ENCODE measurements around the gene EEF1AKMT3. TPM values are rescaled to one million over a fixed set of nuclear protein-coding genes. Genes with fewer than 3 reads are reported as not detected.

EEF1AKMT3 gene
- polyA plus RNA-seq, 2 of the 4 experiments (the other 2 are of a cell fraction) = 7.3 to 15.8 TPM

GRCh38 chr12:57783466-57783801, 11.0 kb downstream of the EEF1AKMT3 start:
- ATAC-seq (no peak), FAIRE-seq (no peak), DNase-seq (ENCODE audit: low read depth in 1 of 2, low spot score in 1 of 2) (no peak)
- Histone ChIP-seq H3K4me2 (peak overlapping the region; percentile 74), H3K27ac (peak overlapping the region; percentile 75 to 89; a peak in 5 of 6 replicates), H3K4me3 (peak overlapping the region; percentile 83), H3K9me3 (no peaks in the 10 kb centered on the region), H3K4me1 (peaks cover 8% of the 10 kb centered on the region)
- TF ChIP-seq FOXS1 (CRISPR knock-in tag; IDR thresholded peaks at IDR 0.05) (no peak), PHF8 (IDR thresholded peaks at IDR 0.05; ENCODE audit: borderline replicate concordance, low read depth) (no peak), EP300 (IDR thresholded peaks at IDR 0.05) (no peak), CBX2 (IDR thresholded peaks at IDR 0.05; ENCODE audit: borderline replicate concordance, low read depth) (no peak)
- POLR2A ChIA-PET = interaction anchor here (0.7 to 1.3 kb wide), 6 partner anchors 10 to 114 kb away, joined by 3 to 9 read pairs (median 4); partner anchors contain the start of genes EEF1AKMT3 and METTL1
- WGBS (ENCODE audit: missing lambda C conversion rate) = 67% methylated on average over 12 of the region's 12 CpGs
- CTCF ChIA-PET = interaction anchor here (0.7 to 8.1 kb wide), 19 partner anchors 9 to 148 kb away, joined by 3 to 60 read pairs (median 6); partner anchors contain the start of genes CYP27B1, EEF1AKMT3 and METTL1

GRCh38 chr12:57783861-57784260, 11.4 kb downstream of the EEF1AKMT3 start:
- ATAC-seq (no peak), FAIRE-seq (no peak), DNase-seq (ENCODE audit: low read depth in 1 of 2, low spot score in 1 of 2) (no peak)
- CTCF ChIA-PET = interaction anchor here (0.9 to 8.1 kb wide), 7 partner anchors 9 to 119 kb away, joined by 3 to 60 read pairs (median 16); no protein-coding TSS in a partner anchor
- Histone ChIP-seq H3K4me2 (peak overlapping the region; percentile 74), H3K27ac (no peak overlapping the region), H3K4me1 (peaks cover 8% of the 10 kb centered on the region), H3K4me3 (peak overlapping the region; percentile 83), H3K9me3 (no peaks in the 10 kb centered on the region)
- no peak for TF ChIP-seq KDM1A (IDR thresholded peaks at IDR 0.05; ENCODE audit: low read depth)
- TF ChIP-seq FOSB (CRISPR knock-in tag; IDR thresholded peaks at IDR 0.05) = no peak
- TF ChIP-seq CHD4 (IDR thresholded peaks at IDR 0.05; ENCODE audit: borderline replicate concordance) = no peak
- TF ChIP-seq PHF8 (IDR thresholded peaks at IDR 0.05; ENCODE audit: borderline replicate concordance, low read depth) = no peak
- TF ChIP-seq HDAC2 (IDR thresholded peaks at IDR 0.05) = no peak
- no peak for TF ChIP-seq GATA3 (IDR thresholded peaks at IDR 0.05; ENCODE audit: borderline replicate concordance)
- TF ChIP-seq KDM5A (IDR thresholded peaks at IDR 0.05) = no peak
- TF ChIP-seq HMGXB4 (CRISPR knock-in tag; IDR thresholded peaks at IDR 0.05; ENCODE audit: borderline replicate concordance) = no peak
- no peak for TF ChIP-seq USF2 (IDR thresholded peaks at IDR 0.05)
- TF ChIP-seq FOSL2 (IDR thresholded peaks at IDR 0.05) = no peak
- no peak for TF ChIP-seq FOSL2 (CRISPR knock-in tag; IDR thresholded peaks at IDR 0.05)
- TF ChIP-seq CHD2 (IDR thresholded peaks at IDR 0.05; ENCODE audit: low read length, partially characterized antibody) = no peak
- 84% methylated on average over 11 of the region's 11 CpGs for WGBS (ENCODE audit: missing lambda C conversion rate)
- POLR2A ChIA-PET = interaction anchor here (0.8 kb wide), 1 partner anchor 81 kb away, joined by 3 read pairs; no protein-coding TSS in a partner anchor

- peak; percentile 56 to 63; a peak in 4 of 6 replicates for ATAC-seq
- no peak for DNase-seq (ENCODE audit: low read depth in 1 of 2, low spot score in 1 of 2)
- WGBS (ENCODE audit: missing lambda C conversion rate) = 4% methylated on average over 1 of the region's 1 CpG
- FAIRE-seq = peak; percentile 36
- ChIA-PET POLR2A (interaction anchor here (0.7 to 0.9 kb wide), 3 partner anchors 9 to 53 kb away, joined by 3 to 4 read pairs (median 4); partner anchors contain the start of gene CTDSP2), CTCF (interaction anchor here (1.0 to 4.0 kb wide), 9 partner anchors 9 to 112 kb away, joined by 3 to 31 read pairs (median 4); partner anchors contain the start of genes AVIL and TSFM)
- no peak overlapping the region for H3K27ac ChIP-seq
- no peak overlapping the region for H3K4me3 ChIP-seq
- peak overlapping the region; percentile 13 for H3K4me2 ChIP-seq
- peaks cover 11% of the 10 kb centered on the region; the same call in 2 of the 3 replicates for H3K4me1 ChIP-seq
- TF ChIP-seq KDM1A (IDR thresholded peaks at IDR 0.05; ENCODE audit: low read depth) (no peak), FOSL2 (IDR thresholded peaks at IDR 0.05) (no peak), FOSL2 (CRISPR knock-in tag; IDR thresholded peaks at IDR 0.05) (peak; percentile 20; the same call in 1 of the 2 replicates), RFX5 (IDR thresholded peaks at IDR 0.05) (no peak), HDAC2 (IDR thresholded peaks at IDR 0.05) (no peak), REST (IDR thresholded peaks at IDR 0.05) (no peak), BCL3 (IDR thresholded peaks at IDR 0.05) (no peak), MAX (IDR thresholded peaks at IDR 0.05) (no peak), BHLHE40 (IDR thresholded peaks at IDR 0.05; ENCODE audit: low read depth, low read length) (no peak), HOXA7 (CRISPR knock-in tag; IDR thresholded peaks at IDR 0.05) (no peak)
- no peaks in the 10 kb centered on the region for H3K9me3 ChIP-seq
These were observed 21.5 kb downstream of the EEF1AKMT3 start for GRCh38 chr12:57793920-57794319.
